HEK293 (cell line): ENCODE results near the gene EPHA2.

Source experiments
- CTCF ChIA-PET: fragments of 350-600 bp; formaldehyde crosslinking; extraction: SDS; loops from one replicate; lab custom pipeline; 2021; ENCODE audit warnings: antibody characterized with exemption; lab: Yijun Ruan, JAX
- POLR2A ChIA-PET: fragments of 300-600 bp; formaldehyde crosslinking; extraction: SDS; loops from one replicate; lab custom pipeline; 2020; ENCODE audit warnings: antibody characterized with exemption, inconsistent platforms; lab: Yijun Ruan, JAX
- H3K27ac ChIP-seq: fragments of 200-500 bp; sonication (Bioruptor generic); 2 replicates; pipeline ENCODE4 v1.5.1; 2014; ENCODE audit warnings: low read depth, low read length, control low read depth, inconsistent platforms; ENCODE audit errors: extremely low read depth
- H3K36me3 ChIP-seq, 2 experiments: fragments of 200-500 bp in 1 of 2; sonication (Bioruptor generic) in 1 of 2; 1 replicate in 1 of 2; 2 replicates in 1 of 2; pipeline ENCODE4 v1.5.1; 2014 to 2017; ENCODE audit warnings: inconsistent platforms in 2 of 2, low read length in 2 of 2; ENCODE audit not compliant: control insufficient read depth in 2 of 2, insufficient read depth in 1 of 2
- H3K4me1 ChIP-seq: fragments of 200-500 bp; sonication (Bioruptor generic); 2 replicates; pipeline ENCODE4 v1.5.1; 2014; ENCODE audit warnings: mild to moderate bottlenecking, low read length, inconsistent platforms; ENCODE audit not compliant: control insufficient read depth, insufficient read depth
- H3K4me3 ChIP-seq: 2 replicates; pipeline ENCODE4 v1.5.1; 2011; ENCODE audit warnings: low read depth, mild to moderate bottlenecking, control low read depth, low read length, moderate library complexity
- H3K9me3 ChIP-seq: fragments of 200-500 bp; sonication (Bioruptor generic); 2 replicates; pipeline ENCODE4 v1.5.1; 2014; ENCODE audit warnings: low read depth, low read length, inconsistent platforms; ENCODE audit not compliant: control insufficient read depth, insufficient read depth
- GLIS1 ChIP-seq: fragments of 450-650 bp; formaldehyde crosslinking; IDR thresholded peaks from 2 replicates; pipeline ENCODE4 v1.5.1; 2016; ENCODE audit warnings: missing biosample characterization, missing genetic modification characterization
- GLIS2 ChIP-seq: fragments of 450-650 bp; formaldehyde crosslinking; IDR thresholded peaks from 2 replicates; pipeline ENCODE4 v1.5.1; 2016; ENCODE audit warnings: missing biosample characterization, missing genetic modification characterization
- IKZF3 ChIP-seq: fragments of 450-650 bp; IDR thresholded peaks from 2 replicates; pipeline ENCODE4 v1.5.0; 2018; ENCODE audit warnings: missing biosample characterization, mild to moderate bottlenecking, missing genetic modification characterization, moderate library complexity
- RBAK ChIP-seq: fragments of 450-650 bp; formaldehyde crosslinking; IDR thresholded peaks from 2 replicates; pipeline ENCODE4 v1.5.1; 2016; ENCODE audit warnings: missing biosample characterization, missing genetic modification characterization
- SETDB1 ChIP-seq: IDR thresholded peaks from one replicate; pipeline ENCODE4 v1.6.1; 2017; ENCODE audit warnings: mild to moderate bottlenecking, low read length, moderate library complexity, mixed read lengths; ENCODE audit not compliant: insufficient read length
- ZEB2 ChIP-seq: fragments of 450-650 bp; formaldehyde crosslinking; IDR thresholded peaks from 2 replicates; pipeline ENCODE4 v1.5.1; 2016; ENCODE audit warnings: missing biosample characterization, missing genetic modification characterization
- ZFHX2 ChIP-seq: fragments of 450-650 bp; formaldehyde crosslinking; conservative IDR thresholded peaks from 2 replicates; pipeline ENCODE4 v1.5.1; 2016; ENCODE audit warnings: missing biosample characterization, missing genetic modification characterization
- ZIC2 ChIP-seq: fragments of 450-650 bp; formaldehyde crosslinking; IDR thresholded peaks from 2 replicates; pipeline ENCODE4 v1.5.1; 2016; ENCODE audit warnings: missing biosample characterization, missing genetic modification characterization
- ZNF157 ChIP-seq: fragments of 450-650 bp; formaldehyde crosslinking; IDR thresholded peaks from 2 replicates; pipeline ENCODE4 v1.5.1; 2016; ENCODE audit warnings: missing biosample characterization, missing genetic modification characterization
- ZNF16 ChIP-seq: fragments of 450-650 bp; formaldehyde crosslinking; IDR thresholded peaks from 2 replicates; pipeline ENCODE4 v1.5.1; 2016; ENCODE audit warnings: low read depth, missing biosample characterization, missing genetic modification characterization
- ZNF174 ChIP-seq: fragments of 450-650 bp; formaldehyde crosslinking; IDR thresholded peaks from 2 replicates; pipeline ENCODE4 v1.5.0; 2017; ENCODE audit warnings: missing biosample characterization, mild to moderate bottlenecking, missing genetic modification characterization
- ZNF214 ChIP-seq: fragments of 450-650 bp; formaldehyde crosslinking; IDR thresholded peaks from 2 replicates; pipeline ENCODE4 v1.5.1; 2017; ENCODE audit warnings: missing biosample characterization, mild to moderate bottlenecking, missing genetic modification characterization, borderline replicate concordance
- ZNF335 ChIP-seq: fragments of 450-650 bp; formaldehyde crosslinking; conservative IDR thresholded peaks from 2 replicates; pipeline ENCODE4 v1.5.1; 2016; ENCODE audit warnings: missing biosample characterization, missing genetic modification characterization
- ZNF394 ChIP-seq: fragments of 450-650 bp; formaldehyde crosslinking; IDR thresholded peaks from 2 replicates; pipeline ENCODE4 v1.5.1; 2016; ENCODE audit warnings: missing biosample characterization, missing genetic modification characterization, mild to moderate bottlenecking, moderate library complexity, borderline replicate concordance
- ZNF473 ChIP-seq: fragments of 450-650 bp; formaldehyde crosslinking; IDR thresholded peaks from 2 replicates; pipeline ENCODE4 v1.5.1; 2017; ENCODE audit warnings: missing biosample characterization, missing genetic modification characterization
- ZNF600 ChIP-seq: fragments of 450-650 bp; formaldehyde crosslinking; IDR thresholded peaks from 2 replicates; pipeline ENCODE4 v1.5.1; 2016; ENCODE audit warnings: missing biosample characterization, missing genetic modification characterization
- ZNF610 ChIP-seq: fragments of 450-650 bp; formaldehyde crosslinking; IDR thresholded peaks from 2 replicates; pipeline ENCODE4 v1.5.1; 2016; ENCODE audit warnings: missing biosample characterization, missing genetic modification characterization, borderline replicate concordance
- ZNF621 ChIP-seq: fragments of 450-650 bp; formaldehyde crosslinking; IDR thresholded peaks from 2 replicates; pipeline ENCODE4 v1.5.1; 2017; ENCODE audit warnings: missing biosample characterization, missing genetic modification characterization
- ZNF624 ChIP-seq: fragments of 450-650 bp; formaldehyde crosslinking; IDR thresholded peaks from 2 replicates; pipeline ENCODE4 v1.5.1; 2017; ENCODE audit warnings: missing biosample characterization, missing genetic modification characterization
- ZNF76 ChIP-seq: fragments of 450-650 bp; formaldehyde crosslinking; IDR thresholded peaks from 2 replicates; pipeline ENCODE4; 2016; ENCODE audit warnings: low read depth, missing biosample characterization, missing genetic modification characterization, borderline replicate concordance
- ZNF843 ChIP-seq: fragments of 450-650 bp; formaldehyde crosslinking; IDR thresholded peaks from 2 replicates; pipeline ENCODE4 v1.5.1; 2016; ENCODE audit warnings: missing biosample characterization, missing genetic modification characterization
- ZSCAN30 ChIP-seq: fragments of 450-650 bp; IDR thresholded peaks from 2 replicates; pipeline ENCODE4 v1.5.1; 2018; ENCODE audit warnings: missing biosample characterization, mild to moderate bottlenecking, missing genetic modification characterization, moderate library complexity
- TF ChIP-seq, protein P1 (sequence below): fragments of 450-650 bp; formaldehyde crosslinking; IDR thresholded peaks from 2 replicates; pipeline ENCODE4 v1.5.1; 2016; ENCODE audit warnings: missing biosample characterization, missing genetic modification characterization
- TF ChIP-seq, protein P2 (sequence below): fragments of 450-650 bp; formaldehyde crosslinking; IDR thresholded peaks from 2 replicates; pipeline ENCODE4 v1.5.1; 2016; ENCODE audit warnings: missing biosample characterization, missing genetic modification characterization
- TF ChIP-seq, protein P3 (sequence below): fragments of 450-650 bp; formaldehyde crosslinking; IDR thresholded peaks from 2 replicates; pipeline ENCODE4 v1.5.1; 2016; ENCODE audit warnings: missing biosample characterization, missing genetic modification characterization
- TF ChIP-seq, protein P4 (sequence below): fragments of 450-650 bp; formaldehyde crosslinking; optimal IDR thresholded peaks from 2 replicates; pipeline ENCODE3; 2016; ENCODE audit warnings: missing biosample characterization, mild to moderate bottlenecking, missing genetic modification characterization

EPHA2 gene

DNA sequence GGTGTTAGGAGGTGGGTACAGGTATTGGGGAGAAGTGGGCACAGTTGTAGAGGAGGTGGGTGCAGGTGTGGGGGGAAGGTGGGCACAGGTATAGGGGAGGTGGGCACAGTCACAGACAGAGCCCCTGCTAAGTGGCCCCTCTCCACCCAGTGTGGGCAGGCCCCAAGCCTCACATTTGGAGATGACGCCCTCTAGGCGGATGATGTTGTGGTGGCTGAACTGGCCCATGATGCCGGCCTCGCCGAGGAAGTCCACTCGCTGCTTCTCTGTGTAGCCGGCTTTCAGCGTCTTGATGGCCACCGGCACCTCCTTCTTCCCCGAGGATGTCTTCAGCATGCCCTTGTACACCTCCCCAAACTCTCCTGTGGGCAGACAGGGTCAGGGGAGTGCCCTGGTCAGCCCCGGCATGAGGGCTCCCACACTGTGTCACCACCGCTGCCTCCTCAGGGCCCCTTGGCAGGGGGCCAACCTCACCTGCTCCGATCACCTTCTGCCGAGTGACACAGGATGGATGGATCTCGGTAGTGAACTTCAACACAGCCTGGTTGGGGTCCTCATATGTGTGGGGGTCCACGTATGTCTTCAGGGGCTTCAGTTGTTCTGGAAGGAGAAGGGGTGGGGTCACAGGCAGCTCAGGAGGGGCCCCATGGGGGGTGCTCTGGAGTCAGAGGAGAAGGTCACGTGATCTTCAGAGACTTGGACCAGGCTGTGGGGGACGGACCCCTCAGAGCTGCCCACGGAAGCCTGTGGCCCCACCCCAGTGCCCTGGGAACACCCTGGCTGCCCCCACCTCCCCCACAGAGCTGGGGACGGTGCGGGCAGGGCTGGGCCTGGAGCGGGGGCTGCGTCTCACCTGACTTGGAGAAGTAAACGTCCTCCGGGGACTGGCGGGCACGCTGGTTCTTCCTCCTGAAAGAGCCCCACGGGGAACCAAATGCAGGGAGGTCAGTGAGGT lies 22.6 kb downstream of the EPHA2 start:
- Histone ChIP-seq H3K36me3 (peaks cover 7 to 92% of the 10 kb centered on the region in 2 experiments; a peak in 2 of 3 replicates), H3K4me3 (no peak overlapping the region), H3K4me1 (no peaks in the 10 kb centered on the region), H3K9me3 (no peaks in the 10 kb centered on the region), H3K27ac (no peak overlapping the region)
- TF ChIP-seq IKZF3 (tag by site-specific recombination) (no peak), ZNF16 (no peak), GLIS2 (peak; percentile 63), ZNF600 (0 out of 2 replicates have a peak, but pooled peaks have one; percentile 8), ZNF394 (tag by site-specific recombination) (no peak), ZIC2 (tag by site-specific recombination) (peak; percentile 18; the same call in 1 of the 2 replicates), GLIS1 (tag by site-specific recombination) (peak; percentile 78), ZNF174 (tag by site-specific recombination) (no peak)
- TF ChIP-seq, protein P1, sequence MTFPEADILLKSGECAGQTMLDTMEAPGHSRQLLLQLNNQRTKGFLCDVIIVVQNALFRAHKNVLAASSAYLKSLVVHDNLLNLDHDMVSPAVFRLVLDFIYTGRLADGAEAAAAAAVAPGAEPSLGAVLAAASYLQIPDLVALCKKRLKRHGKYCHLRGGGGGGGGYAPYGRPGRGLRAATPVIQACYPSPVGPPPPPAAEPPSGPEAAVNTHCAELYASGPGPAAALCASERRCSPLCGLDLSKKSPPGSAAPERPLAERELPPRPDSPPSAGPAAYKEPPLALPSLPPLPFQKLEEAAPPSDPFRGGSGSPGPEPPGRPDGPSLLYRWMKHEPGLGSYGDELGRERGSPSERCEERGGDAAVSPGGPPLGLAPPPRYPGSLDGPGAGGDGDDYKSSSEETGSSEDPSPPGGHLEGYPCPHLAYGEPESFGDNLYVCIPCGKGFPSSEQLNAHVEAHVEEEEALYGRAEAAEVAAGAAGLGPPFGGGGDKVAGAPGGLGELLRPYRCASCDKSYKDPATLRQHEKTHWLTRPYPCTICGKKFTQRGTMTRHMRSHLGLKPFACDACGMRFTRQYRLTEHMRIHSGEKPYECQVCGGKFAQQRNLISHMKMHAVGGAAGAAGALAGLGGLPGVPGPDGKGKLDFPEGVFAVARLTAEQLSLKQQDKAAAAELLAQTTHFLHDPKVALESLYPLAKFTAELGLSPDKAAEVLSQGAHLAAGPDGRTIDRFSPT = peak; percentile 56; the same call in 1 of the 2 replicates
- ChIA-PET POLR2A (no interaction called here), CTCF (interaction anchor here (0.6 kb wide), 1 partner anchor 13 kb away, joined by 3 read pairs; no protein-coding TSS in a partner anchor)

DNA sequence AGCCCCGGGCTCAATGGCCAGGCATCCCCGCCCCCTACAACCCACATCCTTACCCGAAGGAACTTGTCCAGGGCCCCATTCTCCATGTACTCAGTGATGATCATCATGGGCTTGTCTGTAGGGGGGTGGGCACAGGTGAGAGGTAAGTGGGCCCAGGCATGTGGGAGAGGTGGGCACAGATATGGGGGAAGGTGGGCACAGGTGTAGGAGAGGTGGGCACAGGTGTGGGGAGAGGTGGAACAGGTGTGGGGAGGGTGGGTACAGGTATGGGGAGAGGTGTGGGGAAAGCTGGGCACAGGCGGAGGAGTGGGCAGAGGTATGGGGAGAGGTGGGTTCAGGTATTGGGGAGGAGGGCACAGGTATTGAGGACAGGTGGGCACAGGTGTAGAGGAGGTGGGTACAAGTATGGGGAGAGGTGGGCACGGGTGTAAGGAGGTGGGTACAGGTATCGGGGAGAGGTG lies 23.5 kb downstream of the EPHA2 start:
- ChIA-PET POLR2A (no interaction called here), CTCF (no interaction called here)
- Histone ChIP-seq H3K4me1 (no peaks in the 10 kb centered on the region), H3K9me3 (no peaks in the 10 kb centered on the region), H3K36me3 (peaks cover 7 to 92% of the 10 kb centered on the region in 2 experiments; a peak in 2 of 3 replicates), H3K4me3 (no peak overlapping the region), H3K27ac (no peak overlapping the region)
- TF ChIP-seq ZNF621 (tag by site-specific recombination) = no peak
- TF ChIP-seq ZIC2 (tag by site-specific recombination) = no peak
- no peak for TF ChIP-seq ZSCAN30 (tag by site-specific recombination)
- no peak for TF ChIP-seq ZNF76 (tag by site-specific recombination)
- TF ChIP-seq ZNF624 (tag by site-specific recombination) = no peak
- no peak for TF ChIP-seq ZNF214 (tag by site-specific recombination)
- TF ChIP-seq, protein P2, sequence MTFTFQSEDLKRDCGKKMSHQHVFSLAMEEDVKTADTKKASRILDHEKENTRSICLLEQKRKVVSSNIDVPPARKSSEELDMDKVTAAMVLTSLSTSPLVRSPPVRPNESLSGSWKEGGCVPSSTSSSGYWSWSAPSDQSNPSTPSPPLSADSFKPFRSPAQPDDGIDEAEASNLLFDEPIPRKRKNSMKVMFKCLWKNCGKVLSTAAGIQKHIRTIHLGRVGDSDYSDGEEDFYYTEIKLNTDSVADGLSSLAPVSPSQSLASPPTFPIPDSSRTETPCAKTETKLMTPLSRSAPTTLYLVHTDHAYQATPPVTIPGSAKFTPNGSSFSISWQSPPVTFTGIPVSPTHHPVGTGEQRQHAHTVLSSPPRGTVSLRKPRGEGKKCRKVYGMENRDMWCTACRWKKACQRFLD (tag by site-specific recombination) = no peak
- no peak for TF ChIP-seq ZNF843
- no peak for TF ChIP-seq ZNF610 (tag by site-specific recombination)
- TF ChIP-seq, protein P1 = peak; percentile 75; the same call in 1 of the 2 replicates
- no peak for TF ChIP-seq ZFHX2 (tag by site-specific recombination)
- peak; percentile 100 for TF ChIP-seq ZEB2 (tag by site-specific recombination)
- TF ChIP-seq ZNF473 (tag by site-specific recombination) = no peak
- TF ChIP-seq ZNF157 = no peak
- TF ChIP-seq, protein P3, sequence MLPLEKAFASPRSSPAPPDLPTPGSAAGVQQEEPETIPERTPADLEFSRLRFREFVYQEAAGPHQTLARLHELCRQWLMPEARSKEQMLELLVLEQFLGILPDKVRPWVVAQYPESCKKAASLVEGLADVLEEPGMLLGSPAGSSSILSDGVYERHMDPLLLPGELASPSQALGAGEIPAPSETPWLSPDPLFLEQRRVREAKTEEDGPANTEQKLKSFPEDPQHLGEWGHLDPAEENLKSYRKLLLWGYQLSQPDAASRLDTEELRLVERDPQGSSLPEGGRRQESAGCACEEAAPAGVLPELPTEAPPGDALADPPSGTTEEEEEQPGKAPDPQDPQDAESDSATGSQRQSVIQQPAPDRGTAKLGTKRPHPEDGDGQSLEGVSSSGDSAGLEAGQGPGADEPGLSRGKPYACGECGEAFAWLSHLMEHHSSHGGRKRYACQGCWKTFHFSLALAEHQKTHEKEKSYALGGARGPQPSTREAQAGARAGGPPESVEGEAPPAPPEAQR = no peak
- no peak for TF ChIP-seq RBAK (tag by site-specific recombination)
- TF ChIP-seq ZNF335 (tag by site-specific recombination) = no peak
- TF ChIP-seq SETDB1 = no peak
- no peak for TF ChIP-seq ZNF394 (tag by site-specific recombination)
- TF ChIP-seq, protein P4, sequence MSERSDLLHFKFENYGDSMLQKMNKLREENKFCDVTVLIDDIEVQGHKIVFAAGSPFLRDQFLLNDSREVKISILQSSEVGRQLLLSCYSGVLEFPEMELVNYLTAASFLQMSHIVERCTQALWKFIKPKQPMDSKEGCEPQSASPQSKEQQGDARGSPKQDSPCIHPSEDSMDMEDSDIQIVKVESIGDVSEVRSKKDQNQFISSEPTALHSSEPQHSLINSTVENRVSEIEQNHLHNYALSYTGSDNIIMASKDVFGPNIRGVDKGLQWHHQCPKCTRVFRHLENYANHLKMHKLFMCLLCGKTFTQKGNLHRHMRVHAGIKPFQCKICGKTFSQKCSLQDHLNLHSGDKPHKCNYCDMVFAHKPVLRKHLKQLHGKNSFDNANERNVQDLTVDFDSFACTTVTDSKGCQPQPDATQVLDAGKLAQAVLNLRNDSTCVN (tag by site-specific recombination) = no peak
